Trophoblast cell (in vitro differentiated cells and primary cell): Measurements from ENCODE around the gene SHC2.
"Not testable (repeated sequence)": the region's sequence is repeated elsewhere in the genome, so short reads cannot be mapped to it uniquely, and the experiment has no call there.

Source experiments
- DNase-seq, 2 donors: peaks; one replicate each; pipeline ENCODE4 v3.0.0-alpha.2; 2016
- H2AFZ ChIP-seq: 2 replicates; pipeline ENCODE4 v1.6.1; 2013; ENCODE audit warnings: low read length, moderate library complexity, mild to moderate bottlenecking; ENCODE audit not compliant: insufficient read depth, poor library complexity
- H2AK5ac ChIP-seq: 2 replicates; pipeline ENCODE4 v1.6.1; 2013; ENCODE audit warnings: mild to moderate bottlenecking, low read length
- H2BK120ac ChIP-seq: 2 replicates; pipeline ENCODE4 v1.6.1; 2013; ENCODE audit warnings: low read length, mild to moderate bottlenecking, moderate library complexity; ENCODE audit not compliant: insufficient read depth, poor library complexity
- H2BK12ac ChIP-seq: 2 replicates; pipeline ENCODE4 v1.6.1; 2013; ENCODE audit warnings: mild to moderate bottlenecking, low read length, moderate library complexity
- H2BK5ac ChIP-seq: 2 replicates; pipeline ENCODE4 v1.6.1; 2013; ENCODE audit warnings: low read length, low read depth, moderate library complexity, mild to moderate bottlenecking; ENCODE audit not compliant: poor library complexity
- H3K14ac ChIP-seq: 2 replicates; pipeline ENCODE4 v1.6.1; 2013; ENCODE audit warnings: mild to moderate bottlenecking, low read length
- H3K18ac ChIP-seq: 2 replicates; pipeline ENCODE4 v1.6.1; 2013; ENCODE audit warnings: mild to moderate bottlenecking, low read length
- H3K23ac ChIP-seq: 2 replicates; pipeline ENCODE4 v1.6.1; 2013; ENCODE audit warnings: low read length
- H3K27ac ChIP-seq: 2 replicates; pipeline ENCODE4 v1.5.1; 2013; ENCODE audit warnings: low read depth, mild to moderate bottlenecking, inconsistent platforms, low read length, moderate library complexity
- H3K27me3 ChIP-seq: 2 replicates; pipeline ENCODE4 v1.6.1; 2013; ENCODE audit warnings: inconsistent platforms, mild to moderate bottlenecking, low read length, moderate library complexity; ENCODE audit not compliant: insufficient read depth
- H3K36me3 ChIP-seq, 2 experiments: 1 replicate in 1 of 2; 2 replicates in 1 of 2; pipeline ENCODE4 v1.6.1; 2013; ENCODE audit warnings: low read length in 2 of 2, mild to moderate bottlenecking in 2 of 2, moderate library complexity in 1 of 2; ENCODE audit not compliant: insufficient read depth in 2 of 2, control insufficient read depth in 1 of 2
- H3K4ac ChIP-seq: 2 replicates; pipeline ENCODE4 v1.6.1; 2013; ENCODE audit warnings: low read depth, mild to moderate bottlenecking, low read length, moderate library complexity
- H3K4me1 ChIP-seq, 2 experiments: 1 replicate in 1 of 2; 2 replicates in 1 of 2; pipeline ENCODE4 v1.6.1; 2013; ENCODE audit warnings: low read length in 2 of 2, mild to moderate bottlenecking in 2 of 2, moderate library complexity in 1 of 2; ENCODE audit not compliant: insufficient read depth in 2 of 2, control insufficient read depth in 1 of 2
- H3K4me2 ChIP-seq: 2 replicates; pipeline ENCODE4 v1.6.1; 2013; ENCODE audit warnings: inconsistent platforms, mild to moderate bottlenecking, low read length, moderate library complexity
- H3K4me3 ChIP-seq: 2 replicates; pipeline ENCODE4 v1.5.1; 2013; ENCODE audit warnings: mild to moderate bottlenecking, low read depth, low read length, inconsistent platforms
- H3K79me1 ChIP-seq: one replicate; pipeline ENCODE4 v1.6.1; 2013; ENCODE audit warnings: low read length
- H3K79me2 ChIP-seq: 2 replicates; pipeline ENCODE4 v1.6.1; 2013; ENCODE audit warnings: low read length, mild to moderate bottlenecking; ENCODE audit not compliant: control insufficient read depth, insufficient read depth, poor library complexity
- H3K9ac ChIP-seq: 2 replicates; pipeline ENCODE4 v1.6.1; 2013; ENCODE audit warnings: mild to moderate bottlenecking, low read length
- H3K9me3 ChIP-seq: 2 replicates; pipeline ENCODE4 v1.6.1; 2013; ENCODE audit warnings: low read depth, mild to moderate bottlenecking, control low read depth, inconsistent platforms, low read length; ENCODE audit not compliant: insufficient read depth
- H4K12ac ChIP-seq: 2 replicates; pipeline ENCODE4 v1.6.1; 2013; ENCODE audit warnings: low read depth, mild to moderate bottlenecking, low read length, moderate library complexity
- H4K8ac ChIP-seq: 2 replicates; pipeline ENCODE4 v1.6.1; 2013; ENCODE audit warnings: low read depth, mild to moderate bottlenecking, low read length, moderate library complexity
- H4K91ac ChIP-seq: one replicate; pipeline ENCODE4 v1.6.1; 2013; ENCODE audit warnings: low read depth, mild to moderate bottlenecking, low read length, moderate library complexity
- WGBS: extraction: QIAGEN DNeasy Blood & Tissue Kit; methylation state at CpG from one replicate; pipeline ENCODE4 v1.1.7; 2013; ENCODE audit warnings: missing lambda C conversion rate; ENCODE audit not compliant: insufficient read length, insufficient coverage; ENCODE audit errors: extremely low coverage; 5-methylcytosine and 5-hydroxymethylcytosine counted together

SHC2 gene

GRCh38 chr19:397941-398706, 62.7 kb downstream of the SHC2 start:
- Histone ChIP-seq H2BK120ac (no peak overlapping the region), H2BK5ac (no peak overlapping the region), H3K23ac (no peak overlapping the region), H3K4me3 (no peak overlapping the region), H3K79me2 (no peaks in the 10 kb centered on the region), H3K9me3 (peaks cover 10% of the 10 kb centered on the region), H4K12ac (no peak overlapping the region), H4K8ac (no peak overlapping the region), H2AK5ac (no peak overlapping the region), H3K36me3 (no peaks in the 10 kb centered on the region), H3K4me2 (no peak overlapping the region), H3K27me3 (no peaks in the 10 kb centered on the region), H3K4ac (no peak overlapping the region), H4K91ac (no peak overlapping the region), H3K79me1 (no peaks in the 10 kb centered on the region), H3K9ac (no peak overlapping the region), H2BK12ac (no peak overlapping the region), H3K4me1 (no peaks in the 10 kb centered on the region), H3K27ac (no peak overlapping the region), H3K14ac (no peak overlapping the region), H3K18ac (no peak overlapping the region), H2AFZ (no peak overlapping the region)
- no CpG with 5 or more reads among the region's 31 CpGs for WGBS
- DNase-seq = no peak

GRCh38 chr19:397321-397720, 63.5 kb downstream of the SHC2 start:
- Histone ChIP-seq H3K4me3 (no peak overlapping the region), H3K36me3 (no peaks in the 10 kb centered on the region), H3K9ac (no peak overlapping the region), H3K4me1 (no peaks in the 10 kb centered on the region), H3K4ac (no peak overlapping the region), H3K79me1 (no peaks in the 10 kb centered on the region), H4K8ac (no peak overlapping the region), H3K14ac (no peak overlapping the region), H2BK12ac (no peak overlapping the region), H3K27me3 (no peaks in the 10 kb centered on the region), H3K23ac (no peak overlapping the region), H3K27ac (no peak overlapping the region), H3K9me3 (peaks cover 14% of the 10 kb centered on the region), H2BK120ac (no peak overlapping the region), H4K91ac (no peak overlapping the region), H3K18ac (no peak overlapping the region), H3K4me2 (no peak overlapping the region), H4K12ac (no peak overlapping the region), H2AK5ac (no peak overlapping the region), H3K79me2 (no peaks in the 10 kb centered on the region), H2AFZ (no peak overlapping the region), H2BK5ac (no peak overlapping the region)
- no peak for DNase-seq
- WGBS = no CpG with 5 or more reads among the region's 18 CpGs

DNA sequence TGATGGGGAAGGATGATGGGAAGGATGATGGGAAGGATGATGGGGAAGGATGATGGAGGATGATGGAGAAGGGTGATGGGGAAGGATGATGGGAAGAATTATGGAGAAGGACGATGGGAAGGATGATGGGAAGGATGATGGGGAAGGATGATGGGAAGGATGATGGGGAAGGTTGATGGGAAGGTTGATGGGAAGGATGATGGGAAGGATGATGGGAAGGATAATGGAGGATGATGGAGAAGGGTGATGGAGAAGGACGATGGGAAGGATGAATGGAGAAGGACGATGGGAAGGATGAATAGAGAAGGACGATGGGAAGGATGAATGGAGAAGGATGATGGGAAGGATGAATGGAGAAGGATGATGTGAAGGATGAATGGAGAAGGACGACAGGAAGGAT, 65.4 kb downstream of the SHC2 start:
- no peak for DNase-seq
- Histone ChIP-seq H2BK12ac (no peak overlapping the region), H3K4ac (no peak overlapping the region), H3K18ac (no peak overlapping the region), H3K79me2 (no peaks in the 10 kb centered on the region), H3K23ac (no peak overlapping the region), H2BK5ac (no peak overlapping the region), H4K8ac (no peak overlapping the region), H3K79me1 (no peaks in the 10 kb centered on the region), H3K4me1 (no peaks in the 10 kb centered on the region), H3K4me3 (no peak overlapping the region), H3K27me3 (no peaks in the 10 kb centered on the region), H4K91ac (no peak overlapping the region), H4K12ac (no peak overlapping the region), H3K36me3 (no peaks in the 10 kb centered on the region), H3K27ac (no peak overlapping the region), H3K14ac (no peak overlapping the region), H2AFZ (no peak overlapping the region), H3K9me3 (peaks cover 19% of the 10 kb centered on the region), H2BK120ac (no peak overlapping the region), H3K4me2 (no peak overlapping the region), H2AK5ac (no peak overlapping the region), H3K9ac (no peak overlapping the region)
- WGBS = 100% methylated on average over 5 of the region's 5 CpGs

DNA sequence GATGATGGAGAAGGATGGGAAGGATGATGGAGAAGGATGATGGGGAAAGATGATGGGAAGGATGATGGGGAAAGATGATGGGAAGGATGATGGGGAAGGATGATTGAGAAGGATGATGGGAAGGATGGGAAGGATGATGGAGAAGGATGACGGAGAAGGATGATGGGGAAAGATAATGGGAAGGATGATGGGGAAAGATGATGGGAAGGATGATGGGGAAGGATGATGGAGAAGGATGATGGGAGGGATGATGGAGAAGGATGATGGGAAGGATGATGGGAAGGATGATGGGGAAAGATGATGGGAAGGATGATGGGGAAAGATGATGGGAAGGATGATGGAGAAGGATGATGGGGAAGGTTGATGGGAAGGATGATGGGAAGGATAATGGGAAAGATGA, 66.0 kb downstream of the SHC2 start:
- not testable (repeated sequence) for H3K14ac ChIP-seq, H3K9ac ChIP-seq, H3K23ac ChIP-seq, H3K4ac ChIP-seq, H2BK120ac ChIP-seq, H3K36me3 ChIP-seq, DNase-seq, H3K27me3 ChIP-seq, H2BK5ac ChIP-seq, H2AK5ac ChIP-seq, H4K12ac ChIP-seq, H3K4me3 ChIP-seq, H3K4me1 ChIP-seq, H3K79me2 ChIP-seq, H3K27ac ChIP-seq, H4K8ac ChIP-seq, H3K18ac ChIP-seq, H2AFZ ChIP-seq, H3K4me2 ChIP-seq, H4K91ac ChIP-seq, H2BK12ac ChIP-seq, H3K79me1 ChIP-seq
- WGBS = 100% methylated on average over 1 of the region's 1 CpG
- H3K9me3 ChIP-seq = peaks cover 19% of the 10 kb centered on the region
